MM.1S (cell line): ENCODE data around the gene FETUB.

ENCODE experiments used
- EZH2 ChIP-seq: fragments of 300-600 bp; sonication (generic); optimal IDR thresholded peaks from 2 replicates; pipeline ENCODE3; 2017; ENCODE audit warnings: low read depth, mild to moderate bottlenecking, antibody characterized with exemption, low read length, mixed read lengths
- TF ChIP-seq, protein P1 (sequence below): fragments of 300-600 bp; sonication (generic); IDR thresholded peaks from 2 replicates; pipeline ENCODE4 v1.5.1; 2016; ENCODE audit warnings: antibody characterized with exemption, low read length, mixed read lengths

DNA sequence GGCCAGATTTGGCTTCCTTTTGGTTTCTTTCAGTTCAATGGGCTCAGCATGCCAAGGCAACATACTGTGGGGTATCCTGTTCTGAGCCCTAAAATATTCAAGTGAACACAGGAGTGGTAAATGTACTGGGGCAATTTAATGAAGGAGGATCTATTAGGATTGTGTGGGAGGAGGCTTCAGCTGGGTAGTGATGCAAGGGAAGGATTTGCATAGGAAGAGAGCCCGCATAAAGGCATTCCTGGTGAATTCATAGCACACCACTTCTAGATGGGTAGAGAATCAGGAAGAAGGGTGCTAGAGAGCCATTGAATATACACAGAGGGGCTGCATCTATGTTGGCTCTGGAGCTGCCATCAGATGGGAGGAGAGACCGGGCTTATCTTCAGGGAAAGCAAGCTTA is 56.3 kb downstream of the FETUB start:
- no peak for TF ChIP-seq EZH2
- TF ChIP-seq, protein P1, sequence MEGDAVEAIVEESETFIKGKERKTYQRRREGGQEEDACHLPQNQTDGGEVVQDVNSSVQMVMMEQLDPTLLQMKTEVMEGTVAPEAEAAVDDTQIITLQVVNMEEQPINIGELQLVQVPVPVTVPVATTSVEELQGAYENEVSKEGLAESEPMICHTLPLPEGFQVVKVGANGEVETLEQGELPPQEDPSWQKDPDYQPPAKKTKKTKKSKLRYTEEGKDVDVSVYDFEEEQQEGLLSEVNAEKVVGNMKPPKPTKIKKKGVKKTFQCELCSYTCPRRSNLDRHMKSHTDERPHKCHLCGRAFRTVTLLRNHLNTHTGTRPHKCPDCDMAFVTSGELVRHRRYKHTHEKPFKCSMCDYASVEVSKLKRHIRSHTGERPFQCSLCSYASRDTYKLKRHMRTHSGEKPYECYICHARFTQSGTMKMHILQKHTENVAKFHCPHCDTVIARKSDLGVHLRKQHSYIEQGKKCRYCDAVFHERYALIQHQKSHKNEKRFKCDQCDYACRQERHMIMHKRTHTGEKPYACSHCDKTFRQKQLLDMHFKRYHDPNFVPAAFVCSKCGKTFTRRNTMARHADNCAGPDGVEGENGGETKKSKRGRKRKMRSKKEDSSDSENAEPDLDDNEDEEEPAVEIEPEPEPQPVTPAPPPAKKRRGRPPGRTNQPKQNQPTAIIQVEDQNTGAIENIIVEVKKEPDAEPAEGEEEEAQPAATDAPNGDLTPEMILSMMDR: no peak
